SW480 (cell line): ENCODE results near the gene SLC35G1.

Experiments used
- DNase-seq: peaks from one replicate; pipeline ENCODE4 v3.0.0-alpha.2; 2016; ENCODE audit warnings: low spot score

SLC35G1 gene

GRCh38 chr10:93876381-93876780 is 17.4 kb upstream of the SLC35G1 start:
- DNase-seq, result no peak

- no peak for DNase-seq
These were observed 14.5 kb upstream of the SLC35G1 start for GRCh38 chr10:93879273-93879672.

DNA sequence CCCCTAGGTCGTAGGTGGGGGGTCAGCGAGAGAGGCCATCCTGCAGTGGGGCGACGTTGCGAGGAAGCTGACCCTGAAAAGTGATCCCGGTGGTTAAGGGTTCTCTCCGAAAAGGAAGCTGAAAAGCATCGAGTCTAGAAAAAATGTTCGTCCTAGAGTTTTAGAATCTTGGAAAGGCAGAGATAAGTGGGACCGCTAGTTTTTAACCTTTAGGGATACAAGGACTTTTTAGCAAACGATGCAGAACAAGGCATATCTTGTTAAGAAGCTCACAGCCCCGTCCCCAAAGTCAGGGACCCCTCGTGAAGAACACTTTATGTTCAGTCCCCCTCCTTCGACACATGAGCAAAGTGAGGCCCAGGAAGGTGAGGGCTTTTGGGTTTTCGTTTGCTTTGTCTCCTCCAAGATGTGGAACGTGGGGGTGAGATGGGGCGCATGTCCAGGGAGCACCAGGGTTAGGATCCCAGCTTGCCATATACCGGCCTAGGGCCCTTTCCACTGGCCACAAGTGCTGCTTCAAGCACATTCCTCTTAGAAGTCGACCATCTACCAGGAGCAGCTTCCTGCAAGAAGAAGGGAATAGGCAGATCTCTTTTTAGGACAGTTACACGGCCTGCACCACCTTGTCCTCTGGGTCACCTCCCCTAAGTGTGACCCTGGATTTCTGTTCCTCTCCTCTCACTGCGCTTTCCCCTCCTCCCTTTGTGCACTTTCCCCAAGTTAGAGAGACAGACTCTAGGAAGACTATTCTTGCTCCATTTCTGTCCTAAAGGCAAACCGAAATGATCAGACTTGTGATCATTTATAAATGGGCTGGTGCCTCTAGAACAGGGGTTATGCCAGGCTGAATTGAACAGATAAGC is 969 bp downstream of the SLC35G1 start:
- no peak for DNase-seq

DNA sequence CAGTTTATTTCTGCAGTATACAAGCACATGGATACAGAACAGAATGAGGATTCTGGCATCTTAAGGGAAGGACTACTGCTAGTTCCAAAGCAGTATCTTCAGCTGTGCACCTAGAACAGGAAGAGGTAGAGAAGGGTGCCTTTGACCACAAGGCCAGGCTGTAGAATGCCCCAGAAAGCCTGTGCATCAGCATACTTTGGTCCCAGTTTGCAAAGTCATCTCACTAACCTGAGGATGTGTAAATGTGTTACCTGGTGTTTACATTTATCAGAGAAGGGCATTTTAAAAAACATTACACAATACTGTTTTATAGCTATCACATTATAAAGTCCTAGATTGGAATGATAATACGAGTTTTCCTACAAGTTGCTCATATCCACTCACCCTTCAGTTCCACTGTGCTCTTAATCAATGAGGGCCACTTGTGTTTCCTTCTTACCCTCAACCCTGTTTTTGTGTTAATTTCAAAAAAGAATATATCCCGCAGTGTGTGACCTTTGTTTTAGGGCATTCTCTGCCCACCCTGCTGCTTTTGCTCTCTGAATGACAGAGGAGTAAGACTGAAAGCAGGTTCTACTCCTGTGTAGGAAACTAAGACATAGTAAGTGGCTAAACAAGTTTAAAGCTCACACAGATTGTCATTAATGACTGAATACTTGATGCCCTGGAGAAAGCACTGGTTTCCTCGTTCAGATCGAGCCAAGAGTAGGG is 3.4 kb downstream of the SLC35G1 start:
- DNase-seq, result no peak

DNA sequence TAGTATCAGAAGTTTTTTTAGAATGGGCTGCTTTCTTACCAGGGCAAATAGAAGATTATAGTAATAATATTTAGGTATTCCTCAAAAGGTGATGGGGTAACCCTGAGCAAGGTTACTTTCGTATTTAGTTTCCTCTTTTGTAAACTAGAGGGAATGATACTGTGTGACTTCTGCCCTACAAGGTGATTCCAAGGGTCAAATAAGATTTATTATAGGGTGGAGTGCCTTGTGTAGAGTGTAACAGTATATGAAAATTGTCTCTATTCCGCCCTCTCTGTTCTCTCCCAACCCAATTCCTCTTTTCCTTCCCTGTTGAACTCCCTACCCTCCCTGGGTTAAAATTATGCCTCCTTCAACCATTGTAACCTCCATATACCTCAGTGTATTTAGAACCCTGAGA is 5.3 kb downstream of the SLC35G1 start:
- DNase-seq, result no peak

- no peak for DNase-seq
These were observed 9.3 kb downstream of the SLC35G1 start for GRCh38 chr10:93903051-93903450.

GRCh38 chr10:93904901-93905300 is 11.1 kb downstream of the SLC35G1 start:
- DNase-seq, result no peak

GRCh38 chr10:93907059-93907458 is 13.3 kb downstream of the SLC35G1 start:
- DNase-seq, result no peak

- DNase-seq, result no peak
These were observed 18.1 kb downstream of the SLC35G1 start for GRCh38 chr10:93911866-93912265.

GRCh38 chr10:93912444-93912843 is 18.7 kb downstream of the SLC35G1 start:
- no peak for DNase-seq

DNA sequence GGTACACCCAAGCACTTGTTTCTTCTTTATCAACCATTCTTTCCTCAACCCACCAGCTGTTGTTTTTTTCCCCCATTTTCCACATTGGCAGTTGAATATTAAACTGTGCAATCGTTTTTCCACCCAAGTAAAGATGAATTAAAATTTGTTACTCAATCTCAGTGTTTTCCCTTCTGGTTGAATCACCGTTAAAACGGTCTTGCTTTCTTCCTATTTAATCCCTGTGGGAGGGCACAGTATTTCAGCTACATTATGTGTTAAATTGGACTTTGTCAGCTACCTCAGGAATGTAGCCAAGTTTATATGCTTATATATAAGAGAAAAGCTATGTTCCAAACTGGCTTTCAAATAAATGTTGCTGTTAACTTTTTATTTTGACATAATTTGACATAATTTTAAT is 19.9 kb downstream of the SLC35G1 start:
- DNase-seq, result no peak

- DNase-seq, result no peak
These were observed 21.8 kb downstream of the SLC35G1 start for GRCh38 chr10:93915598-93915997.

DNA sequence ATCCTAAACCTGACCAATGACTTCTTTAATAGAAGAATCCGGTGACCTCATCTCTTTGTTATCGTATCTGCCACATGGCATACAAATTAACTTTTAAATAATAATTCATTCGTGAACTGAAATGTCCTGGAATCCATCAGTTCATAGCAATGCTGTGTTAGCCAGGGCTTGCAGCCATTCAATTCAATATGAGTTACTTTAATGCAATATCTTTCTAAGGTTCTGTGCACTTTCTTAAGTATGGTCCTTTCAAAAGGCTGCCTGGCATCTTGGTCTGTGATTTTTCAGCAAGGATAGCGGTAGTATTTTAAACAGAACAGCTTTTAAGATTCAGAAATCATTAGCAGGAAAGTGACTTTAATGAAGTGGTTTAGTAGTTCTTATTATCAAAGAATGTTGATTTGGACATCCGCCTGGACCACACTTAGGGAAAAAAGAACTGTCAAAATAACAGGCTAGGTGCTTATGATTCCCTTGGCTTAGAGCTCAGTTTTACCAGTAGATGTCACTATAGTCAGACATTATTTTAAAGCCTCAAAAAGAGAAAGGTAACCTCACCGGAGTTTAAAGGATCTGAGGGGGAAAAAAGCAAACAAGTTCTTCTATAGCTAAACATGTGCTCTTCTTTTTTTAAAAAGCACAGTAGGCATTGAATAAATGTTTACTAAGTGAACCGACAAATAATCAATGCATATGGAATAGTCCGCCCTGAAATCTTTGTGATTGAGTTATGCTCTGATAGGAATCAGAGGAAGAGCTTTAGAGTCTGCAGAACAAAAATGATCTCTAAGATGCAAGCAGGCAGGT is 22.7 kb downstream of the SLC35G1 start:
- peak; percentile 49 for DNase-seq

DNA sequence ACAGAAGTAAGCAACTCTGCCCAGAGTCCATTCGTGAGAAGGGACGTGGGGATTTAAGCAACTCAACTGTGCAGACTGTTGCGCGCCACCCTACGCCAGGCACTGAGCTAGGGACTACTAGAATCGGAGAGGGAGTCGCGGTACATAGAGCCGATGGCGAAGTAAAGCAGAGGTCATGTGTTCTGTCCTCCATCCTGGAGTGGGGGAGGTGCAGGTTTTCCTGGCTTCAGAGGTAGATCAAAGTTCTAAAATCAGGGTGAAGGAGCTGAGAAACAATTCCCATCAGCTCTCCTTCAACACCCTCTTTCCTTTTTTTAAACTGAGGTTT is 23.2 kb downstream of the SLC35G1 start:
- no peak for DNase-seq

- no peak for DNase-seq
These were observed 24.0 kb downstream of the SLC35G1 start for GRCh38 chr10:93917821-93918220.

- no peak for DNase-seq
These were observed 27.6 kb downstream of the SLC35G1 start for GRCh38 chr10:93921338-93921737.

DNA sequence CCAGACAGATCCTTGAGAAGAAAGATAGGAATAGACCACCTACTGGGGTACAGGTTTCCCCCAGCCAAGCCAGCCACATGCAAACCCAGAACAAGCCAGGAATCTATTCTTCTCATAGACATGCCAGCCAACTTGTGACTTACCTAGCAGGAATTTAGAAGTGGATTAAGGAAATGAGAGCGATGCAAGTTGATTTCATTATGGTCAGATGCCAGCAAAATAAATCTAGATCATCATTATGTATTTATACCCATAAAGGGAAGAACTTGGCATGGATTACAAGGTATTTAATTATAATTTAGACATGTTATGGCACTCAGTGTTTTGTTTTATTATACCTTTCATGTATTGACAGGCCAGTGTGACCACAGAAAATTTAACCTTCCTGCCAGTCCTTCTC is 32.8 kb downstream of the SLC35G1 start:
- no peak for DNase-seq

DNA sequence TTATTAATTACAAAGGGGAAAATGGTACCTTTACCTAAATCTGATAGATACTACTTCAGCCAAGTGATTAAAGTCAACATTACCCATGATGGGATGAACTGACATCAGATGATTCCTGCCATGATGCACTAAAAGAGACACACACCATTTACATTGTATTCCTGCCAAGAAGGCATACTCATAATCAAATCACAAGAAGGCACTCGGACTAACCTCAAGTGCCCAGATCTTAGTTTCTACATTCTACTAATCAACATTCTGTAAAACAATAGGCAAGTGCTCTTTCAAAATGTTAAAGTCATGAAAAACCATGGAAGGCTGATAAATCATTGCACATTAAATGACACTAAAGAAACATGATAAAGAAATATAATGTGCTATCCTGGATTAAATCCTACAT is 44.4 kb downstream of the SLC35G1 start:
- no peak for DNase-seq

- DNase-seq, result no peak
These were observed 47.1 kb downstream of the SLC35G1 start for GRCh38 chr10:93940881-93941280.

- no peak for DNase-seq
These were observed 47.8 kb downstream of the SLC35G1 start for GRCh38 chr10:93941606-93942005.

GRCh38 chr10:93945819-93946218 is 52.0 kb downstream of the SLC35G1 start:
- DNase-seq, result no peak

DNA sequence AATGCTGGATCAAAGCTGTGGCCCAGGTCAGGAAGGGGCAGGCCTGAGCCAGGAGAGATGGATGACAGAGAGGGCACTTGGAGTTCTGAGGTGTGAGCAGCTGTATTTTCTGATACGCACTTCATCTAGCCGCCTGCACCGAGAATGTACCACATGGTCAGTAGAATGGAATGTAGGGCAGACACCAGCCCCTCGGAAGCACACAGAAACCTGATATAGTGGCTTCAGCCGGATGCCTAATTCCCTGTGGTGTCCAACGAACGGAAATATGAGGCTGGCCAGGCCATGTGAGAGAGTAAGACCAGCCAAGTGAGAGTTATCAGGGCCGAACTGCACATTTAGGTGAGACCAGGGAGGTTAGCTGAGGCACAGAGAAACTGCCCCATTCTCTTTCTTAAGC is 53.3 kb downstream of the SLC35G1 start:
- DNase-seq, result peak; percentile 36

- DNase-seq, result no peak
These were observed 53.7 kb downstream of the SLC35G1 start for GRCh38 chr10:93947524-93947923.
